ENCODE data around the gene NCK1. TPM values are rescaled to one million over a fixed set of nuclear protein-coding genes. Genes with fewer than 3 reads are reported as not detected.
"Not testable (repeated sequence)": the region's sequence is repeated elsewhere in the genome, so short reads cannot be mapped to it uniquely, and the experiment has no call there.

Gene NCK1
- total RNA-seq, 1 donor from 2014 or later = 43.7 TPM

DNA sequence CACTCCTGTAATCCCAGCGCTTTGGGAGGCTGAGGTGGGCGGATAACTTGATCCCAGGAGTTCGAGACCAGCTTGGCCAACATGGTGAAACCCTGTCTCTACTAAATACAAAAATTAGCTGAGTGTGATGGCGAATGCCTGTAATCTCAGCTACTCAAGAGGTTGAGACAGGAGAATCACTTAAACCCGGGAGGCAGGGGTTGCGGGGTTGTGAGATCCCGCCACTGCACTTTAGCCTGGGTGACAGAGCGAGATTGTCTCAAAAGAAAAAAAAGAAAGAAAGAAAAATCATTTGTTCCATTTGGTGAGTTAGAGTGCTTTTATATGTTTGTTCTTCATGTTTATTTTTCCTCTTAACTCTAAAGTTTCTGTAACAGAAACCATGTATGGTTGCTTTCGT, 7.3 kb downstream of the NCK1 start:
- no peaks in the 10 kb centered on the region for H3K27me3 ChIP-seq (ENCODE audit: insufficient read depth, low read length)
- H3K9ac ChIP-seq (ENCODE audit: low read length) = no peak overlapping the region
- H3K4me3 ChIP-seq (ENCODE audit: insufficient read depth, low read depth, low read length) = no peak overlapping the region
- H4K20me1 ChIP-seq (ENCODE audit: insufficient read depth, low read length) = peaks cover 72% of the 10 kb centered on the region
- Mint-ChIP-seq H3K36me3 (ENCODE audit: low read depth, unreplicated experiment) (peaks cover 21% of the 10 kb centered on the region), H3K4me1 (ENCODE audit: low read depth, unreplicated experiment) (no peaks in the 10 kb centered on the region), H3K4me3 (ENCODE audit: unreplicated experiment) (no peak overlapping the region), H3K9me3 (ENCODE audit: unreplicated experiment) (peaks cover 4% of the 10 kb centered on the region), H3K27me3 (ENCODE audit: low read depth, unreplicated experiment) (no peaks in the 10 kb centered on the region), H3K27ac (ENCODE audit: unreplicated experiment) (no peak overlapping the region)
- H3K79me2 ChIP-seq (ENCODE audit: insufficient read depth, low read length) = peaks cover 95% of the 10 kb centered on the region
- H3K36me3 ChIP-seq (ENCODE audit: insufficient read depth, low read length) = no peaks in the 10 kb centered on the region
- H3K27ac ChIP-seq (ENCODE audit: low read depth, low read length) = no peak overlapping the region
- no peak for FAIRE-seq
- H3K9me3 ChIP-seq (ENCODE audit: insufficient read depth, low read depth, low read length) = no peaks in the 10 kb centered on the region
- no peak overlapping the region for H3K4me2 ChIP-seq (ENCODE audit: low read length)
- TF ChIP-seq EZH2 (IDR thresholded peaks at IDR 0.05; ENCODE audit: insufficient read depth, low read length) = no peak
- TF ChIP-seq, protein P1, sequence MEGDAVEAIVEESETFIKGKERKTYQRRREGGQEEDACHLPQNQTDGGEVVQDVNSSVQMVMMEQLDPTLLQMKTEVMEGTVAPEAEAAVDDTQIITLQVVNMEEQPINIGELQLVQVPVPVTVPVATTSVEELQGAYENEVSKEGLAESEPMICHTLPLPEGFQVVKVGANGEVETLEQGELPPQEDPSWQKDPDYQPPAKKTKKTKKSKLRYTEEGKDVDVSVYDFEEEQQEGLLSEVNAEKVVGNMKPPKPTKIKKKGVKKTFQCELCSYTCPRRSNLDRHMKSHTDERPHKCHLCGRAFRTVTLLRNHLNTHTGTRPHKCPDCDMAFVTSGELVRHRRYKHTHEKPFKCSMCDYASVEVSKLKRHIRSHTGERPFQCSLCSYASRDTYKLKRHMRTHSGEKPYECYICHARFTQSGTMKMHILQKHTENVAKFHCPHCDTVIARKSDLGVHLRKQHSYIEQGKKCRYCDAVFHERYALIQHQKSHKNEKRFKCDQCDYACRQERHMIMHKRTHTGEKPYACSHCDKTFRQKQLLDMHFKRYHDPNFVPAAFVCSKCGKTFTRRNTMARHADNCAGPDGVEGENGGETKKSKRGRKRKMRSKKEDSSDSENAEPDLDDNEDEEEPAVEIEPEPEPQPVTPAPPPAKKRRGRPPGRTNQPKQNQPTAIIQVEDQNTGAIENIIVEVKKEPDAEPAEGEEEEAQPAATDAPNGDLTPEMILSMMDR (IDR thresholded peaks at IDR 0.05; ENCODE audit: insufficient read depth, low read depth, low read length) = no peak
- H2AFZ ChIP-seq (ENCODE audit: low read depth, low read length) = no peak overlapping the region
- no peak for DNase-seq (ENCODE audit: low read depth)
- no peaks in the 10 kb centered on the region for H3K4me1 ChIP-seq (ENCODE audit: insufficient read depth, low read length)

DNA sequence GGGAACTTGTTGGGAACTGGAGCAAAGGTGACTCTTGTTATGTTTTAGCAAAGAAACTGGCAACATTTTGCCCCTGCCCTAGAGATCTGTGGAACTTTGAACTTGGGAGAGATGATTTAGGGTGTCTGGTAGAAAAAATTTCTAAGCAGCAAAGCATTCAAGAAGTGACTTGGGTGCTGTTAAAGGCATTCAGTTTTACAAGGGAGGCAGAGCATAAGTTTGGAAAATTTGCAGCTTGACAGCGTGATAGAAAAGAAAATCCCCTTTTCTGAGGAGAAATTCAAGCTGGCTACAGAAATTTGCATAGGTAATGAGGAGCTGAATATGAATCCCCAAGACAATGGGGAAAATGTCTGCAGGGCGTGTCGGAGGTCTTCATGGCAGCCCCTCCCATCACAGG, 10.2 kb downstream of the NCK1 start:
- Histone ChIP-seq H4K20me1 (ENCODE audit: insufficient read depth, low read length) (peaks cover 64% of the 10 kb centered on the region), H3K79me2 (ENCODE audit: insufficient read depth, low read length) (peaks cover 86% of the 10 kb centered on the region)
- not testable (repeated sequence) for H3K27me3 ChIP-seq (ENCODE audit: insufficient read depth, low read length); FAIRE-seq; H3K4me1 Mint-ChIP-seq (ENCODE audit: low read depth, unreplicated experiment); H3K27ac Mint-ChIP-seq (ENCODE audit: unreplicated experiment); H3K36me3 ChIP-seq (ENCODE audit: insufficient read depth, low read length); H3K4me3 Mint-ChIP-seq (ENCODE audit: unreplicated experiment); DNase-seq (ENCODE audit: low read depth); H3K4me1 ChIP-seq (ENCODE audit: insufficient read depth, low read length); H3K4me2 ChIP-seq (ENCODE audit: low read length); H3K27me3 Mint-ChIP-seq (ENCODE audit: low read depth, unreplicated experiment); H3K9me3 ChIP-seq (ENCODE audit: insufficient read depth, low read depth, low read length); H3K9ac ChIP-seq (ENCODE audit: low read length); H3K27ac ChIP-seq (ENCODE audit: low read depth, low read length); H2AFZ ChIP-seq (ENCODE audit: low read depth, low read length); H3K9me3 Mint-ChIP-seq (ENCODE audit: unreplicated experiment); H3K4me3 ChIP-seq (ENCODE audit: insufficient read depth, low read depth, low read length)
- H3K36me3 Mint-ChIP-seq (ENCODE audit: low read depth, unreplicated experiment) = peaks cover 30% of the 10 kb centered on the region

DNA sequence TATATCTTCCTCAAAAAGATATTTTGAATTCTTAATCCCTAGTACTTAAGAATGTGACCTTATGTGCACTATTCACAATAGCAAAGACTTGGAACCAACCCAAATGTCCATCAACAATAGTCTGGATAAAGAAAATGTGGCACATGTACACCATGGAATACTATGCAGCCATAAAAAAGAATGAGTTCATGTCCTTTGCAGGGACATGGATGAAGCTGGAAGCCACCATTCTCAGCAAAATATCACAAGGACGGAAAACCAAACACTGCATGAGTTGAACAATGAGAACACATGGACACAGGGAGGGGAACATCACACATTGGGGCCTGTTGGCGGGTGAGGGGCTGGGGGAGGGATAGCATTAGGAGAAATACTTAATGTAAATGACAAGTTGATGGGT, 17.5 kb downstream of the NCK1 start:
- FAIRE-seq; H3K27ac ChIP-seq (ENCODE audit: low read depth, low read length); H3K4me3 ChIP-seq (ENCODE audit: insufficient read depth, low read depth, low read length); H3K4me1 ChIP-seq (ENCODE audit: insufficient read depth, low read length); DNase-seq (ENCODE audit: low read depth); H3K27ac Mint-ChIP-seq (ENCODE audit: unreplicated experiment); H3K36me3 ChIP-seq (ENCODE audit: insufficient read depth, low read length); H3K27me3 Mint-ChIP-seq (ENCODE audit: low read depth, unreplicated experiment); H3K4me1 Mint-ChIP-seq (ENCODE audit: low read depth, unreplicated experiment); H3K4me3 Mint-ChIP-seq (ENCODE audit: unreplicated experiment); H3K9ac ChIP-seq (ENCODE audit: low read length); H3K9me3 Mint-ChIP-seq (ENCODE audit: unreplicated experiment); H3K27me3 ChIP-seq (ENCODE audit: insufficient read depth, low read length); H3K9me3 ChIP-seq (ENCODE audit: insufficient read depth, low read depth, low read length); H2AFZ ChIP-seq (ENCODE audit: low read depth, low read length); H3K4me2 ChIP-seq (ENCODE audit: low read length): not testable (repeated sequence)
- peaks cover 69% of the 10 kb centered on the region for H4K20me1 ChIP-seq (ENCODE audit: insufficient read depth, low read length)
- peaks cover 80% of the 10 kb centered on the region for H3K79me2 ChIP-seq (ENCODE audit: insufficient read depth, low read length)
- H3K36me3 Mint-ChIP-seq (ENCODE audit: low read depth, unreplicated experiment) = peaks cover 12% of the 10 kb centered on the region

DNA sequence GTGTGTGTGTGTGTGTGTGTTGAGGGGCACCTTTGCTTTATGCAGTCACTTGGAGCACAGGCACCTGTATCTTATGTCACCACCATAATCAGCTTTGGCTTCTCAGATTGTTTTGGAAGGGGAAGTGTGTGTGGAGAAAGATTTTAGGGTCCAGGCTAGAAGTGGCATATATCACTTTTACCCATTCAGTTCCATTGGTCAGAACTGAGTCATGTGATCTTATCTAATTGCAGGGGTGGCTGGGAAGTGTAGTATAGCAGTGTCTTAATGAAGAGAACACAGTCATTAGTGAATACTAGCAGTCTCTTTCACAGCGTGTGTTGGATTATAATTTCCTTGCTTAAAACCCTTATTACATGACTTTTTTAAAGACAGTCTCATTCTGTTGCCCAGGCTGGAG, 20.6 kb downstream of the NCK1 start:
- H3K9me3 Mint-ChIP-seq (ENCODE audit: unreplicated experiment) = no peaks in the 10 kb centered on the region

More for the DNA sequence above, 20.6 kb downstream of the NCK1 start:
- no peak overlapping the region for H3K27ac ChIP-seq (ENCODE audit: low read depth, low read length)
- DNase-seq (ENCODE audit: low read depth) = no peak
- TF ChIP-seq, protein P1 (IDR thresholded peaks at IDR 0.05; ENCODE audit: insufficient read depth, low read depth, low read length) = no peak
- no peak for TF ChIP-seq EZH2 (IDR thresholded peaks at IDR 0.05; ENCODE audit: insufficient read depth, low read length)
- H3K79me2 ChIP-seq (ENCODE audit: insufficient read depth, low read length) = peaks cover 87% of the 10 kb centered on the region
- Mint-ChIP-seq H3K27ac (ENCODE audit: unreplicated experiment) (no peak overlapping the region), H3K27me3 (ENCODE audit: low read depth, unreplicated experiment) (no peaks in the 10 kb centered on the region), H3K4me3 (ENCODE audit: unreplicated experiment) (no peak overlapping the region), H3K4me1 (ENCODE audit: low read depth, unreplicated experiment) (peaks cover 3% of the 10 kb centered on the region), H3K36me3 (ENCODE audit: low read depth, unreplicated experiment) (peaks cover 5% of the 10 kb centered on the region)
- H3K4me2 ChIP-seq (ENCODE audit: low read length) = no peak overlapping the region
- no peaks in the 10 kb centered on the region for H3K9me3 ChIP-seq (ENCODE audit: insufficient read depth, low read depth, low read length)
- H3K36me3 ChIP-seq (ENCODE audit: insufficient read depth, low read length) = no peaks in the 10 kb centered on the region
- no peaks in the 10 kb centered on the region for H3K27me3 ChIP-seq (ENCODE audit: insufficient read depth, low read length)
- no peak overlapping the region for H2AFZ ChIP-seq (ENCODE audit: low read depth, low read length)
- H4K20me1 ChIP-seq (ENCODE audit: insufficient read depth, low read length) = peaks cover 79% of the 10 kb centered on the region
- no peaks in the 10 kb centered on the region for H3K4me1 ChIP-seq (ENCODE audit: insufficient read depth, low read length)
- no peak for FAIRE-seq
- H3K4me3 ChIP-seq (ENCODE audit: insufficient read depth, low read depth, low read length) = no peak overlapping the region
- H3K9ac ChIP-seq (ENCODE audit: low read length) = no peak overlapping the region
